Muscle of arm (tissue), 12 donors: ENCODE data around the gene FSTL5. TPM values are rescaled to one million over a fixed set of nuclear protein-coding genes. Genes with fewer than 3 reads are reported as not detected.
"Not testable (repeated sequence)": the region's sequence is repeated elsewhere in the genome, so short reads cannot be mapped to it uniquely, and the experiment has no call there.

Experiments
- DNase-seq: peaks from one replicate; pipeline ENCODE4 v3.0.0-alpha.2; 2013
- polyA plus RNA-seq, 12 donors: library from polyadenylated mRNA; unstranded; fragments of 120-200 nt; gene quantifications; one replicate each; pipeline ENCODE4 v1.2.1, GENCODE V29; 2013; ENCODE audit not compliant: insufficient read length in 12 of 12

The FSTL5 gene
- polyA plus RNA-seq, 12 donors, result 1.3 to 8.6 (median 5.2) TPM; not detected in 1

GRCh38 chr4:162104459-162105124 is 59.2 kb downstream of the FSTL5 start:
- no peak for DNase-seq

DNA sequence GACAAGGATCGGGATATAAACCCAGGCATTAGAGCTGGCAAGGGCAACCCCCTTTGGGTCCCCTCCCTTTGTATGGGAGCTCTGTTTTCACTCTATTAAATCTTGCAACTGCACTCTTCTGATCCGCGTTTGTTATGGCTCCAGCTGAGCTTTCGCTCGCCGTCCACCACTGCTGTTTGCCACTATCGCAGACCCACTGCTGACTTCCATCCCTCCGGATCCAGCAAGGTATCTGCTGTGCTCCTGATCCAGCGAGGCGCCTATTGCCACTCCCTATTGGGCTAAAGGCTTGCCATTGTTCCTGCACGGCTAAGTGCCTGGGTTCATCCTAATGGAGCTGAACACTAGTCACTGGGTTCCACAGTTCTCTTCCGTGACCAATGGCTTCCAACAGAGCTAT is 59.9 kb downstream of the FSTL5 start:
- DNase-seq, result not testable (repeated sequence)

- DNase-seq, result no peak
Observed at GRCh38 chr4:162102713-162103112, 61.1 kb downstream of the FSTL5 start.

DNA sequence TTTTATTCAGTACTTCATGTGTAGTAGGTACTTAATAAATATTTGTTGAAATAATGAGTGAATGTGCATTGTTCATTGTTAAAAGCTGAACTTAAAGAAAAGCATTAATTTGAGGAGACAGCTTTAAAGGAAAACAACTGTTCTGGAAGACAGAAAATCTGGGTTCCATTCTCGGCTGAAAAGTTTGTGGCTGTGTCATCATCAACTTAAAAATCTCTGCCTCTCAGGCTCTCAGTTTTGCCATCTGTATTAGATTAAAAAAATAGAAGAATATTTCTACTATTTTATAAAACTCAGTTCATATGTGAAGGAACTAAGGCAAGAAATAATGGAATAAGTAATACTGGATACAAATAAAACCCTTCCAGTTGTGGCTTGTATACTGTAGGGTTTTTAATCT is 62.5 kb downstream of the FSTL5 start:
- no peak for DNase-seq

DNA sequence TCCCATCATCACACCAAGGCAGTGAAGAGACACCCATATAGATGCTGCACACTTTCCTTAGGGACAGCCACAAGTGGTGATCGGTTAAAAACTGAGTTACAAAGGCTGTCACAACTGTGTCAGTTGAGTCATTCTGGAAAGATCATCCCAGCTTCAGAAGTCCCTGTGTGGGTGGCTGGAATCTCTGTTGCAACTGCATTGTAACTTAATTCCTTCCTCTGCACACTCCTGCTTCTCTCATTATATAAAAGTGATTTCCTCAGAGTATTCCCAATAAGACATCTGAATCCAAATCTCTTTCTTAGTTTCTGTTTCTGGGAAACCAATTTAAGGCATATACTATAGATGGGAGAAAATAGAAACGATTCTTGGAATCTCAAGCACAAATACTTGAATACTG is 88.1 kb downstream of the FSTL5 start:
- DNase-seq, result peak; percentile 15

GRCh38 chr4:162061214-162061613 is 102.6 kb downstream of the FSTL5 start:
- no peak for DNase-seq

DNA sequence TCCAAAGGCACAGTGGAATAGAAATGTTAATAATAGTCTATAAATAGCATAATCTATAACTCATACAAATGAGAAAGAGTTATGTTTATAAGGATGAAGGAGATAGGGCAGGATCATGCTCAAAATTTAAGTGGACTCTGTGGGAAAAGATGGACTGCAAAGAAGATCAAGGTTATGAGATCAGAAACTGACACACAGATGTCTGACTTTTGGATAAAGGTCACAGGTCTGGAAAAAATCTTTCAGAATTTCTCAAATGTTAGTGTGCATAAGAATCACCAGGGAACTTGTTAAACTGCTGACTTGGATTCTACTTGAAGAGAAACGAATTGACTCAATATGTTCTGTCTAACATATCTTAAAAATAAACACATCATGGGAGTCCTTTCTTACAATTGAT is 104.1 kb downstream of the FSTL5 start:
- DNase-seq, result no peak

DNA sequence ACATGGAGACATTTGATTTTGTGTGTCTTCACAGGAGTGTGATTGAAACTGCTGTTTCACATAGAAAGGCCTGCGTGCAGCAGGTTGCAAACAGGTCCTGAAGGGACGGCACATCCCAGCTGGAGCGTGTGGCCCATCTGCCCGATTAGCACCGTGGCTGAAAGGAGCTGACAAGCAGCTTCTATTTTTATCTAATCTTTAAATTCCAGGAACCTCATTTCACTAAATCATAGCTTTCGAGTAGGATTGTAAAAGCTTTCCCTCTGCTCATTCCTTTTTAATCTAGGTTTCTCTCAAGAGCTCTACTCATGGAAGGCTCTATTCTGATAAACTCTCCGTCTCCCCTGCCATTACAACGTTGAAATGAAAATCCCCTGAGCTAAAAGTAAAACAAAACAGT is 106.8 kb downstream of the FSTL5 start:
- no peak for DNase-seq

GRCh38 chr4:162046135-162046534 is 117.7 kb downstream of the FSTL5 start:
- no peak for DNase-seq

DNA sequence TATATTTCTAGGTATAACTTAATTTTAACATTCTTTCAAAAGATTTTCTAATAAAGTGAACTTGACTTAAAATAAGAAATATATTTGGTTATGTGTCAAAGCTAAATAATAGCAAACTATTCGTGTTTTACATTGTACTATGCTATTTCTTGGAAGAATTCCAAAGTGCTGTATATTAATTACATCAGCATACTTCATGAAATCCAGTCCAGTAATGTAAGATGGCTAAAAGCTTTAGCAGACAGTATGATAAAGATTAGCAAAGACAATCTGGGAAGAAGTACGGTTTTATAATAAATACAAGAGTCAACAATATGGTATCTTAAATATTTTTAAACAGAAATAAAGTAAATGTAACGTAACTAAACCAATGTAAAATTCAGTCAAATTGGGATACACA is 125.7 kb downstream of the FSTL5 start:
- DNase-seq, result no peak

DNA sequence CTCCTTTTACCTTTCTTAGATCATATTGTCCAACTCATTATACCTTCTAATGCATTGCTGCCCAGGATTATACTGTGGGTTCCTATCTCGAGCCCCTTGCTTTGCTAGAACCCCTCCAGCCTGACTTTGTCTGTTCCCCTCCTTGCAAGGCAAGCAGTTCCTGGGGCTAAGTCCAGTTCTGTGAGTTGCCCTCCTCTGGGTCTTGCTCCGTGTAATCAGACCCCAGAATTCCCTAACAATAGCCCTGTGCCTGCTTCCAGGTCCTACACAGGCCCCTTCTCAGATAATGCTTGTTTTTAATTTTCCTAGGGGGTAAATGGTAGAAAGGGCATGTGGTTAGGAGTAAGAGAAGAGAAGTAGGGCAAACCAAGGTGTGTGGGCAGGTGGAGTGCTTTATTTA is 145.9 kb downstream of the FSTL5 start:
- no peak for DNase-seq

- DNase-seq, result no peak
Observed at GRCh38 chr4:162016991-162017390, 146.8 kb downstream of the FSTL5 start.

DNA sequence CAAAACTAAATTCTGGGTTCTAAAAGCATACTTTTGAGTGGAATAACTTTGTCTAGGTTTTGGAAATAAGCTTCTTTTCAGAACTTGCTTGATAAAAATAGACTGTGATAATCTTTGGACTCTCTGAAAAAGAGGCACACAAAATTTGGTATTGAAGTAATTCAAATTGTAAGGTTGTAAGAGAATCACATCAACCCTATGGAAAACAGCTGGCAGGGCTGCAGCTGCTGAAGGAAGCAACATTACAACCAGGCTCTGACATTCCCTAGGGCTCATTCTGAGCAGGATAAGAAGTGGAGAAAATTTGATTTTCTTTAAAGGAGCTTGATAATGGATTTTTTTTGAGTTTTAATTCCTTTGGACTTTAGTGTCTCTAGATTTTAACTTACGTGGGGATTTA is 147.6 kb downstream of the FSTL5 start:
- DNase-seq, result no peak

GRCh38 chr4:162015090-162015489 is 148.7 kb downstream of the FSTL5 start:
- DNase-seq, result no peak

GRCh38 chr4:162011089-162011488 is 152.7 kb downstream of the FSTL5 start:
- DNase-seq, result peak; percentile 17

DNA sequence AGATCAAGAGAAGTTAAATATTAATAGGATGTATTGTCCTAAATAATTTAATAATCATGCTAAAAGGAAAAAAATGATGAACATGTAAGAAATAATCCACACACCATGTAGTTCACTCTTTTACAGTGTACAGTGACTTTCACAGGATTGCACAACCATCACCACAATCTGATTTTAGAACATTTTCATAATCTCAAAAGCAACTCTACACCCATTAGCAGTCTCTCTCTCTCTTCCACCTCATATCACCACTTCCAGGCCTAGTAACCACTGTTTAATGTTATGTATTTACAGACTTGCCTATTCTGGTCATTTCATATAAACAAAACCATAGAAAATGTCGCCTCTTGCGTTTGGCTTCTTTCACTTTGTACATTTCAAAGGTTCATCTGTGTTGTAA is 153.4 kb downstream of the FSTL5 start:
- no peak for DNase-seq

DNA sequence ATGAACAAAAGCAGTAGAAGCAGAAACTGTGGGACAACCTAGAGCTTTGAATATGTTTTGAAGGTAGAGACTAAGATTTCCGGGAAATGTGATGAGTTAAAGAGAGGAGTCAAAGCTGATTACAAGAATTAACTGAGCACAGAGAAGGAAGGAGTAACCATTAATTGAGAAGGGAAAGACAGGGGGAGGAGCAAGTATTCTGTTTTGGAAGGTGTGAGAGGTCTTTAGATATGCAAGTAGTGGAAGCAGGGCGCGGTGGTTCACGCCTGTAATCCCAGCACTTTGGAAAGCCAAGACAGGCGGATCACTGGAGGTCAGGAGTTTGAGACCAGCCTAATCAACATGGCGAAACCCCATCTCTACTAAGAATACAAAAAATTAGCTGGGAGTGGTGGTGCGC is 171.5 kb downstream of the FSTL5 start:
- no peak for DNase-seq

DNA sequence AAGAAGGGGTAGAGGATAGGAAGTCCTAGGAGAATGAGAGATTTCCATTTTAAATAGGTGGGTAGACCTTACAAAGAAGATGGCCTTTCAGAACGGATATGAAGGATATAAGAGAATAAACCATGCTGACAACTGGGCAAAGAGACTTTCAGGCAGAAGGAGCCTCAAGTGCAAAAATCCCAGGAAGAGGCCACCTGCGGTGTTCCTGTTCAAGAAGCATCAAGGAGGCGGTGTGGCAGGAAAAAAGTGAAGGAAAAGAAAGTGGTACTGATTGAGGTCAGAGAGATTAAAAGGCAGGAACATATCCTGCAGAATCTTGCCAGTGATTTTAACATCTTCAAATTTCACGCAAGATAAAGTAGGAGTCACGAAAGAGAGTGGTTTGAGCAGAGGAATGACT is 172.0 kb downstream of the FSTL5 start:
- DNase-seq, result no peak

GRCh38 chr4:161990721-161991120 is 173.1 kb downstream of the FSTL5 start:
- no peak for DNase-seq

GRCh38 chr4:161988946-161989345 is 174.9 kb downstream of the FSTL5 start:
- no peak for DNase-seq

DNA sequence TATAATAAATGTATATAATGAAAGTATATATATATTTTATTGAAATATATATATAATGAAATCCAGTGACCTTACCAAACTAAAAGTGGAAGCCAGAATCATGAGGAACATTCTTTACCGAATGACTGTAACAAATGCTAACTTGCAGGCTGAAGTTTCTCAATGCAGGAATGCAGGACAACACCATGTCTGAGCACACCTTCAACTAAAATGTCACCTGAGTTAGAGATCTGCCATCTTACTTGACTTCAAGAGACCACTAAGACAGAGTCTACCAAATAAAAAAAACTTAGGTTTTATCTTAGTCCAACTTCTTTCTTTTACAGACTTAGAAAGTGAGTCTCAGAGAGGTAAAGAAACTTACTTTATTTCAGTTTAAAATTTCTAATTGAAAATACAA is 176.2 kb downstream of the FSTL5 start:
- DNase-seq, result no peak

- peak; percentile 2 for DNase-seq
Observed at GRCh38 chr4:161952382-161952781, 211.4 kb downstream of the FSTL5 start.

GRCh38 chr4:161949946-161950725 is 213.7 kb downstream of the FSTL5 start:
- DNase-seq, result no peak
